G401 (cell line): ENCODE results near the gene SAMSN1. TPM values are rescaled to one million over a fixed set of nuclear protein-coding genes. Genes with fewer than 3 reads are reported as not detected.

Experiments
- DNase-seq: peaks from one replicate; pipeline ENCODE4 v3.0.0-alpha.2; 2015; ENCODE audit warnings: low spot score
- in situ Hi-C: cut with HindIII; loops from 2 replicates; pipeline ENCODE4 v1.10.0; 2016; ENCODE audit warnings: low sequenced_read_pairs, mixed read lengths
- total RNA-seq: library from RNA; depleted of rRNA; stranded (reverse); fragments of >200 nt; shearing (Covaris generic); gene quantifications from 2 replicates; pipeline ENCODE4 v1.2.3, GENCODE V29; 2014; rRNA removed

SAMSN1 gene
- total RNA-seq: not detected in 2 replicates

DNA sequence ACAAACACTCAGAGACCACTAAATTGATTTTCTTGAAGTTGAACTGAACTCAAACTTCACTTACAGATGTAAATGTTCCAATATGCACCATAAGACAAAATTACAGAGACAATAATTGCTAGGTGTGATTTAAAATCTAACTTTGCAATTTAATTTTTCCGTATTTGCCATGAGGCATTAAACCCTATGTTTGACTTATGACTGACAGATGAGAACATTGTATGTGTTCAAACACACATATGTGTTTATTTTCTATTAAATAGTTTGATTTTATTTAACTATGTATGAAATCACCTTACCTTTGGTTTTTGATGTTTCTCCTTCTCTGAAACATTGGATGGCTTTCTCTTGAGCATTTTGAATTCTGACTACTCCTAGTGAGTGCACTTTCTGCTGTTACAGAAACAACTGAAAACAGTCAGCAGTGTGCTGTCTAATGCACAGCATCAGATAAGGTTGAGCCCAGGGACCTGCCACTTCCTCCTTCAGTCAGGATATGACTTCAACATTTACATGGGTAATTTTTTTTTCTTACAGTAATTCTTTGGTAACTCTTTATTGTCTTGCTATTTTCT lies at the start of gene SAMSN1:
TSS of gene SAMSN1 (minus strand) at position 410 of the 575 bp plus-strand sequence. CDS start at position 356, 54 bp downstream.
- no peak for DNase-seq
- in situ Hi-C loops: no loop called here

DNA sequence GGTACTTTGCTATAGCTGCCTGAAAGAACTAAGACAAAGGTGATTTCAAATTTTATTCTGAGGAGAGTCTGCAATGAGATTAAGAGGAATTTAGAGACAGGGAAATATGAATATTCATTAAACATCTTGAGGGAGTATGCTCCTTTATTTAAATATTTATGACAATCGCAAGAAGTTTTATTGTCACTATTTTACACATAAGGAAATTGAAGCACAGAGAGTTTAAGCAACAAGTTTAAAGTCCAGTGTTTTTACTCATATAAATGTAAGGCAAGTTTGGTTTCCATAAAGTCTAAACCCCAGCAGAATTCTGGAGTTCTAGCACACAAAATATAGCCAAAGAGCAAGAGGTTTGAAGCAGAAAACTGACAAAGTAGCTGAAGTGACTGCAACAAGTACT lies 49.3 kb upstream of the SAMSN1 start:
- in situ Hi-C loops: no loop called here

DNA sequence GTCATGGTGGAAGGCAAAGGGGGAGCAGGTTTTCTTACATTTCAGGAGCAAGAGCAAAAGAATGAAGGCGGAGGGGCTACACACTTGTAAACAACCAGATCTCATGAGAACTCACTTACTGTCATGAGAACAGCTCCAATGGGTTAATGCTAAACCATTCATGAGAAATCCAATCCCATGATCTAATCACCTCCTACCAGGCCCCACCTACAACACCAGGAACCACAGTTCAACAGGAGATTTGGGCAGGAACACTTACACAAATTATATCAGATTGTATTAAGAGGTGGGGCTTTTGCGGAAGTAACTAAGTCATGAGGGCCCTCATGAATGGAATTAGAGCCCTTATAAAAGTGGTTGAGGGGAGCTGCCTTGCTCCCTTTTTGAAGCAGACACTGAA lies 48.9 kb upstream of the SAMSN1 start:
- in situ Hi-C loops: no loop called here
- no peak for DNase-seq

More for the DNA sequence above, 49.3 kb upstream of the SAMSN1 start:
- DNase-seq: no peak

DNA sequence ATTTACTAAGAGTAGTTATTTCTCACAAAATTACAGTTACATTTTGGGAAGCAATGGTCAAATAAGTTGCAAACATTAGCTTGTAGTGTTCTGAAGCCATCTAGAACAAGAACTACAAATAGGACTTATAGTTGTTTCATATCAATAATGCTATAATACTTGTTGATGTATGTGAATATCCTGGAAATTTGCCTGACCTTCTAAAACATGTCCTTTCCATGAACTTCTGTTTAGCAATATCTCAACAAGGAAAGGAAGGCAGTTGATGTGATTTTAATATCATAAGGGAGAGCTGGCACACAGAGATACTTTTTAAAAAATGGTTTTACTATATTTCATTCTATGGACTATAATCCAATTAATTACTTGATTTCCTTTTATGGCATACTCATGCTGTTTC lies 47.1 kb upstream of the SAMSN1 start:
- DNase-seq: no peak
- in situ Hi-C loops: no loop called here

DNA sequence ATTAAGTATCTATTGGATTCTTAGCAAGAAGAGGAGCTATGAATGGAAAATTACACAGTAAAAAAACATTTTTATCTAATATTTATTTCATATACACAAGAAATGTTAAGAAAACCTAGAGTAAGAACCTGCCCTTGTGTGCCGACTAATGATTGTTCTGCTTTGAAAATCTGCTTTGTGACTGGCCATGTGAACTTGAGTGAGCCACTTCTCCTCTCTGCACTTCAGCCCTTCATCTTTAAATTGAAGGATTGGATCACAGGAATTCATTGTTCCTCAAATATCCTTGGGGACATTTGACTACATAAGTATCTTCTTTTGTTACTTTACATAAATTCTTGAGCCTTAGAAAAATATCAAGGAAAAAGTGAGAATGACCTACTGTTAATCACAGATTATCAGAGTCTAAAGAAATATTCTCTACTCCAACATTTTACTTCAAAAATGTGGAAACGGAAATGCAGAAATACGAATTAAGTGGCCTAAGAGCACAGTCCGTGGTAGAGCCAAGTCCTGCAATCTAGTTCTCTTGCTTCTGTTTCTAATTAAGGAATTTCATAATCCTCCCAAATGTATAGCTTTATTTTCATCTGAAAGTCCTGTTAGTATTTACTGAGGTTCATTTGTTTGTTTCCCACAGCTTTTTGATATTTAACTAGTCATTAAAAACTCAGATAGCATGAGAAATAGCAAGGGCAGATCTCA lies 46.3 kb upstream of the SAMSN1 start:
- DNase-seq: no peak
- in situ Hi-C loops: no loop called here

DNA sequence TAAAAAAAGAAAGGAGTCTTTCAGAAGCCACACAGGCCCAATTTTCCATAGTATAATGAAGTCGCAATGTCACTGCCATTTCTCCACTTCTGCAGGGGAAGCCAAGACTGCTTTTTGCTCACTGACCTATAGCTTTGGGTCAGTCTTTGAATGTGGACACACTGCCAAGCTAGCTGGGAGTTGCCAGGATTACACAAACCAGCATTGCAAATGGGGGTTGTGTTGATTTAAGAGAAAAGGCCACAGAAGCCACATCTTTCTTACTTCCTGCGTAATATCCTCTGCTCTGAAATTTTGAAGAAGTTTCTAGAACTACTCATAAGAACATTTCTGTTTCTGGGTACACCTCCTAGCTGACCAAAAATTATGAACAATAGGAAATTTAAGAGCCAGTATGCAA lies 45.8 kb upstream of the SAMSN1 start:
- in situ Hi-C loops: no loop called here
- DNase-seq: no peak

DNA sequence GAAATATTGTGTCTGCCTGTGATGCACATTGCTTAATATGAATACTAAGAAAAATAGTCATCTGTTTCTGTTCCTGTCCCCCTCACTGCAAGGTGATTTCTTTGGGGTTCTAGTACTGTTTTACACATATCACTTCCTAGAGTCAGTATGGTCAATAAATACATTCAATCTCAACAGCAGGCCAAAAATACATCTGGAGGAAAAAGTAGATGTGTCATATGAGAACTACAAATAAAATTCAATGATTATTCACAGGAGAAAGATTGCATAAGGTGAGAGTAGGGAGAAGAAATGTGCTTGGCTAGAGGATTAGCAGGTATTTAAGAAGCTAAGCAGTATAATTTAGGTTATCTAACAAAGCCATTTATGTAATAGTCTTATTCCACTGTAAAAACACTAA lies 45.3 kb upstream of the SAMSN1 start:
- in situ Hi-C loops: no loop called here

DNA sequence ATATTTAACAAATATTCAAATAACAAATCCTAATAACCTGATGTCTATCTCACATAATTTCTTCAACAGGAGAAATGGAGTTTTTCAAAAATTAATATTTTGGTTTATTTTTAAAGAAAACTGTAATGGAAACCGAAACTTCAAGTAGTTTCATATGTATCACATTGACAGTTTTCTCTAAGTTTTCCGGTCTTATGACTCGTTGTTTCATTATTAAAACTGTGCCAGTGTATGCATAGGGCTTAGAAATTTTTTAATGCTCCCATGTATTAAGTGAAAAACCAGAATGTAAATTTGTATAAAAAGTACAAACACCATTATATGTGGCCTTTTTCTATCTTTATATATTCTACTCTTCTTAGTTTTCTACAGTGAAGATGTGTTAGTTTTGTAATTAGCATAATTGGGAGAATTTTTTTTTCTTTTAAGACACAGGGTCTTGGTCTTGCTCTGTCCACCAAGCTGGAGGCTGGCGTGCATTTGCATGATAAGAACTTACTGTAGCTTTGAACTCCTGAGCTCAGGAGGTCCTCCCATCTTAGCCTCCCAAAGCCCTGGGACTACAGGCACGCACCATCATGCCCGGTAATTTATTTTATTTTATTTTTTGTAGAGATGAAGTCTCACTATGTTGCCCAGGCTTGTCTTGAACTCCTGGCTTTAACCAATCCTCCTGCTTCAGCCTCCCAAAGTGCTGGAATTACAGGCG lies 43.9 kb upstream of the SAMSN1 start:
- DNase-seq: no peak
- in situ Hi-C loops: no loop called here

More for the DNA sequence above, 45.3 kb upstream of the SAMSN1 start:
- no peak for DNase-seq

DNA sequence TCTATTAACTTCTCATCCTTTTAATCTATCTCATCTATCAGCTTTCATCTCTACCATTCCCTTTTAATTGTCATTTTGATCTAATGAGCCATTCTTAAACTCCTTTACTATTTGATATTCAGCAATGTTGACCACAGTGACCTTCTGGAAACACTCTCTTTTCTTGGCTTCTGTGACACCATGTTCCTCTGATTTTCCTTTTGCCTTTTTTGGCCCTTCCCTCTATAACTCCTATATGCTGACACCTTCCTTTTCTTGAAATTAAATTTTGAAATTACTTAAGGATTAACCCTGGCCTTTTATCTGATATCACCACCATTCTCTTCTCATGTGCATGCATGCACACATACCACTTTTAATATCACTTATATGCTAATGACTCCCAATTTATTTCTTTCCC lies 41.2 kb upstream of the SAMSN1 start:
- no peak for DNase-seq
- in situ Hi-C loops: no loop called here

DNA sequence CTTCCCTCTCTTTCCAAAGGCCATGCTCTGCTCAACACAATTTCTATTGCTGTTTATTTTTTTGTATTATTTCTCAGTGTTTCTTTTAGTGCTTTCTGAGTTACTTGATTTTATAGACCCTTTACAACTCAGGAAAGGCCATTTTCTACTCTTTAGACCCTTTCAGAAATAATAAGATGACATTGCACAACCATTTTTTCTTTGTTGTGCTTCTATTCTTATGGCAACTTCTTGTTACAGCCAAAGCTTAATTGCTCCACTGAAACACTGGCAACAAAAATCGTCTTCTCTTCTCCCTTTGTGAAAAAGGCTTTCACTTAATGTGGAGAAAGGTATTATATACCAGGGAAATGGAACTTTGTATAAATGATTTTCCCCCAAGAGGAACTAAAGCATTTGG lies 39.0 kb upstream of the SAMSN1 start:
- no peak for DNase-seq
- in situ Hi-C loops: no loop called here

DNA sequence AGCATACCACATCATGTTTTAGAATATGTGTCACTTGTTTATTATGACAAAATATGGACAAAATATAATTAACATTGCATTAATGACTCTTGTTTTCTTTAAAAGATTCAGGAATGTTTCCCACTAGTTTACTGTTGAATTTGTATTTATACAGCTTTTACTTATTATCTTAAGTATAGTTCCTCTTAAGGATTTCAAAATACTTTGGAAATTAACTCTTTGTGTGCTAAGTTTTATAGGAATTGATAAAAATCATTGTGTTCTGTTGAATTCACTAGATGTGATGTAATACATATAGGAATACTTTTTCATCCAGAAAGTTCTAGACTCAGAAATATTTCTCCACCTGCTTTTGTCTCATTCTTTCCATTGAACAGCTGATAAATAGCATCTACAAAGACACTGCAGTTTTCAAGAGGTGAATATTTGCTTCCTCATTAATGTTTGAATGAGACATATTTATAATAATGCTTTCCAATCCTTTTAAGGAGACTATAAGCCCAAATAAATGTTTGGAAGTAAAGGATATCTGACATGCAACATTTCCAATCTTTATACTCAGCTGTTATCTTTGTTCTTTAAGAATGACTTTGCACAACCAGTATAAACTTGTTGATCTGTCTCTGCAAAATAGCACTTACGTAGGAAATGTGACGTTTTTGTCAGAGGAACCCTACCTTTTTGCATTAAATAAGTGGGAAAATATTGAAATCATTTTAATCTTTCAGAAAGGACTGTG lies 38.4 kb upstream of the SAMSN1 start:
- in situ Hi-C loops: no loop called here
- no peak for DNase-seq

DNA sequence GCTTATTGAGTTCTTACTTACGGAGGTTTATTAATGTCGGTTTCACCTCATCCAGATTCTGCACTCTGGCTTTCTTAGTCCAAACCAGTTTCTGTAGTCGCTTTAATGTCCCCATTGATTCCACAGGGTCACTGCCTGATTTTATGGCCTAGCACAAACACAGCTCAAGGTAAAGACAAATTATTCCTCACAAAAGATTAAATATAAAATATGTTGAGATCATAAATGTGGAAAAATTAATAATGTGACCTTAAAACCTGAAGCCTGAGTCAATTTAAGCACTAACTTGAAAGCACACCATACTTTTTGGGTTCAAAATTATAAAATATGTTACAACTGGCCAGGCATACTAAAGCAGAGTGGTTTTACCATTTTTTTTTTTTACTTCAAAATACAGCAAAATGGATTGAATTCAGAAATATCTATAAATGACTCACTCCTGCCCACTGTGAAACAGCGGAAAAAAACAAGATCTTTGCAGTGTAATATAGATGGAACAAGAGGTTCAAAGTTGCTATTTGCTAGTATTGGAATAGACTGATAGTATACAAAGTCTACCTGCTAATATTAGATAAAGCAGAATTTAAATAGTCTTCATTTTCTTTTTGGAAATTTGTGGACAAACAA lies 37.6 kb upstream of the SAMSN1 start:
- no peak for DNase-seq
- in situ Hi-C loops: no loop called here

DNA sequence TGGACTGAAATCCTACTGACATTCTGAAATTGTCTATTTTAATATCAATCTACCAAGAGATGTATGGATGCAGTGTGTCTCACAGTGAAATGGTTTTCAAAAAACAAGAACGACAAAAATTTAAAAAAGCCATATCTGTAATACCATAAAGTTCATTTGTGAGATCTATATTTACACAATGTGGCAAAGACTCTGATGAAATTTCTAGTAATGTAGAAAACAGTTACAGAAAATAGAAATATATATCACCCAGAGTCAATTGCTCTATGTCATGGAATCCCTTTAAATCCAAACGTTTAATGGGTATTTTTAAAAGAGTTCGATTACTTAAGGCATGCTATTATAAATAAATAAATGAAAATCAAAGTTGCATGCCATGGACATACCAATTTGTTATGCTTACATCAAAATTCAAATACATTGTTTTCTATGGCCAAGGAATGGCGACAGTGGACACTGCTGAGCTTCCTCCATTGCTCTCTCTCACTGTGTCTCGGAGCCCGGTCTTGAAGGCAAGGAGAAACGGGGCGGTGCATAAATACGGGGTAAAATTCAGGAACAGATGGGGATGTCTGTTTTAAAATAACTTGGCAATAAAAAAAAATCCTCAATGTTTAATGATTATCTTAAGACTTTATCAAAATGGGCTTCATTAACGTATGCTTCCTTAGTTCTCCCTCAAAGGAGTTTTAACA lies 37.0 kb upstream of the SAMSN1 start:
- DNase-seq: no peak
- in situ Hi-C loops: no loop called here

DNA sequence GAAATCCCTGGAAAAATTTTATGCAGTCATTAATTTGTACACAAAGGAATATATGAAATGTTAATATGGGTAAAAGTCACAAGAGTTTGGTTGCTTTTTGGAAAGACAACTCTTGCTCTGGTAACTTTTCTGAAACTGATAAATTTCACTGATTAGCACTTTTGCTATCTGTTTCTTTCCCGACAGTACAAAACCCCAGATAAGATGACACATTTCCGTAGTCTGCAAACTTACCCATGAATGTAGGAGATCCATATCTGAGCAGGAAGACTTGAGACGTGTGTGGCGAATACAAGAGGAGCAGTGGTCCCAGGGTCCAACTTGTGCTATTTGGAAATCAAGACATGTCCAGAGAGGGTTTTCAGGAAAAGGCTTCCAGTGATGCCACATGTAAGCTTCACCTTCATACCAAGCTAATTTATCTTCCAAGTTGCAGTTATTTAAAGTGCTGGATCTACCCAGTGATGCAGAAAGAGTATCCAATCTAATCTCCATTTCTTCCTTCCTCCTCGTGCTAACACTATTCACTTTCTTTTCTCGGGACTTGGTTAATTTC lies 35.9 kb upstream of the SAMSN1 start:
- DNase-seq: no peak
- in situ Hi-C loops: no loop called here

DNA sequence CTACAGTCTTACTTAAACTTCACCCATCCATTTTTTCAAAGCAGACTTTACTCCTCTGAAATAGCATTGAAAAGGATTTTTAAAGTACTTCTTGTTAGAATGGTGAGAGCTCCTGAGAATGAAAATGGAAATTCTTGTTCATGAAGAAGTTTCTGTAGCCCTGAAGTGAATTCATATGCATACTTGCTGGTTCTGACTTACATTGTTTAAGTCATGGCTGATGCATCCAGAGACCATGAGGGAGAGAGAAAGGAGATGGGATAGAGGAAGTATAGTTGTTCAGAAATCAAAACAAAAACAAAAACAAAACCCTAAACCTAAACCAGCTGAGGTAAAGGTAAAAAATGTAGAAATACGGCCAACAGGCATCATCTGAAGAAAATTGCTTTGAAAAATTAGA lies 27.1 kb upstream of the SAMSN1 start:
- in situ Hi-C loops: no loop called here
- DNase-seq: no peak

DNA sequence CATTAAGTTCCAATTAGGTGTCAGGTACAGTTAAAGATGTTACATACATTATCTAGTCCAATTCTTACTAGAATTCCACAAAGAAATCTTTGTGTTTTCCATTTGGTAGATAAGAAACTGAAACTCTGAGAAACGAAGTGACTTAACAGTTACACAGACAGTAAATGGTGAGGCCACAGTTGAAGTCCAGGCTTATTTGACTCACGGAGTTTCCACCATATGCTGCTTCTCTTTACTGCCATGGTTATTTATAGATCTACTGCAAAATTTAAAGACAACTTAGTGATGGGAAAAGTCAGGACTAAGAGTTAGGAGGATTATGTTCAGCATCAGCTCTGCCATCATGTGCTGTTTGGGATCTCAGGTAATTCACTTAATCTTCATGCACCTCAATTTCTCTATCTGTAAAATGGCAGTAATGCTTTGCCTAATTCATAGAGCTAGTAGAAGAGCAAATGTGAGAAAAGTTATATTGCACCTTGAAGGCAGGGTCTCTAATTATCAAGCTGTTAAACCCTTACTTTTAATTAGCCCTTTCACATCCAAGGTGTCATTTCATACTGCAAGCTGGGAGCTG lies 26.2 kb upstream of the SAMSN1 start:
- no peak for DNase-seq
- in situ Hi-C loops: no loop called here

DNA sequence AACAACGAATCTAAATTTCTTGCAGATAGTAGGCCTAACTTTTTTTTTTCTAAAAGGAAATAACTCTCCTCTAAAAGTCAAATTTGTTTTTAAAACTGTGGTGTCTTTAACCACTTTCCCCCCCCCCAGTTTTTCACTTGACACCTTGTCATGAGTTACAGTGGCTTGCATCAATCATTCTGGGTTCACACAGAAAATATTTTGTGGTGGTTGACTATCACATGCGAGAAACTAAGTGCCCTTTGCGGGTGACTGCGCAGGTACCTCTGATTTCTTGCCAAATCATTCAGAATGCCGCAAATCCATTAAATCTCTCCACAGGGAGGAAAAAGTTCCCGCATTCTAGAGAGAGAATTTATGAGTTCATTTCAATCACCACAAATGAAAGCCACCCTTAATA lies 23.8 kb upstream of the SAMSN1 start:
- in situ Hi-C loops: no loop called here
- no peak for DNase-seq

DNA sequence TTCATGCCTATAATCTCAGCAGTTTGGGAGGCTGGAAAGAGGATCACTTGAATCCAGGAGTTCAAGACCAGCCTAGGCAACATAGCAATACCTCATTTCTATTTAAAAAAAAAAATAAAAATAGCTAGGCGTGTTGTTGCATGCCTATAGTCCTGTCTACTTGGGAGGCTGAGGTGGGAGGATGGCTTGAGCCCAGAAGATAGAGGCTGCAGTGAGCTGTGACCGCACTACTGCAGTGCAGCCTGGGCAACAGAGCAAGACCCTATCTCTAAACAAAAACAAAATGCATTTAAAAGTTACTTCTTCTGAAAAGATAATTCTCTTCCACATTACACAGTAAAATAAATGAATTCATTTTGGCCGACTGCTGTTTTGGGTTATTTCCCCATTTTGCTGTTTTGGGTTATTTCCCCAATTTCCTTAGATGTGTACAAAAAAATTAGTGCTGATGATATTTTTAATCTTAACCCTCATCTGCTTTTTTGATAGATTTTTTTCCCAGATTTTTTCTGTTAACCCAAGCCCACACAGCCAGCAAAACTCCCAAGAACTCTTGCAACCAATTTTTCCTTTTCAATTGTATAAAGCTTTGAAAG lies 23.0 kb upstream of the SAMSN1 start:
- in situ Hi-C loops: no loop called here
- no peak for DNase-seq
